ENCODE data around the gene AIFM3.

AIFM3 gene

GRCh38 chr22:20948989-20949388 lies 18.1 kb upstream of the AIFM3 start:
- no peak for TF ChIP-seq CTCF (conservative IDR thresholded peaks at IDR 0.05; ENCODE audit: control insufficient read depth, insufficient read depth, low read depth, low read length)
- DNase-seq (ENCODE audit: low read depth), result no peak
- H3K4me3 ChIP-seq (ENCODE audit: control insufficient read depth, low read depth, low read length), result no peak overlapping the region

- no peak for TF ChIP-seq CTCF (conservative IDR thresholded peaks at IDR 0.05; ENCODE audit: control insufficient read depth, insufficient read depth, low read depth, low read length)
- no peak overlapping the region for H3K4me3 ChIP-seq (ENCODE audit: control insufficient read depth, low read depth, low read length)
- DNase-seq (ENCODE audit: low read depth), result no peak
These were observed 17.3 kb upstream of the AIFM3 start for GRCh38 chr22:20949698-20950183.

GRCh38 chr22:20951151-20951931 lies 15.7 kb upstream of the AIFM3 start:
- no peak for DNase-seq (ENCODE audit: low read depth)
- no peak for TF ChIP-seq CTCF (conservative IDR thresholded peaks at IDR 0.05; ENCODE audit: control insufficient read depth, insufficient read depth, low read depth, low read length)
- no peak overlapping the region for H3K4me3 ChIP-seq (ENCODE audit: control insufficient read depth, low read depth, low read length)

GRCh38 chr22:20951932-20952380 lies 15.1 kb upstream of the AIFM3 start:
- no peak for DNase-seq (ENCODE audit: low read depth)
- TF ChIP-seq CTCF (conservative IDR thresholded peaks at IDR 0.05; ENCODE audit: control insufficient read depth, insufficient read depth, low read depth, low read length), result no peak
- no peak overlapping the region for H3K4me3 ChIP-seq (ENCODE audit: control insufficient read depth, low read depth, low read length)

GRCh38 chr22:20952544-20953341 lies 14.3 kb upstream of the AIFM3 start:
- no peak for DNase-seq (ENCODE audit: low read depth)
- no peak for TF ChIP-seq CTCF (conservative IDR thresholded peaks at IDR 0.05; ENCODE audit: control insufficient read depth, insufficient read depth, low read depth, low read length)
- H3K4me3 ChIP-seq (ENCODE audit: control insufficient read depth, low read depth, low read length), result no peak overlapping the region

GRCh38 chr22:20953342-20953608 lies 13.8 kb upstream of the AIFM3 start:
- no peak for DNase-seq (ENCODE audit: low read depth)
- TF ChIP-seq CTCF (conservative IDR thresholded peaks at IDR 0.05; ENCODE audit: control insufficient read depth, insufficient read depth, low read depth, low read length), result no peak
- H3K4me3 ChIP-seq (ENCODE audit: control insufficient read depth, low read depth, low read length), result no peak overlapping the region
